Effector CD8-positive, alpha-beta T cell (primary cell): ENCODE results near the gene TSSK6.

Experiments used
- DNase-seq: peaks from one replicate; lab custom pipeline; 2025; lab: John Stamatoyannopoulos, UW
- total RNA-seq, 4 experiments: gene quantifications; one replicate each; lab custom pipeline; 2026; lab: John Stamatoyannopoulos, UW

TSSK6 gene
- 2.6 to 6.8 (median 5.0) reads per million in 4 experiments for total RNA-seq

DNA sequence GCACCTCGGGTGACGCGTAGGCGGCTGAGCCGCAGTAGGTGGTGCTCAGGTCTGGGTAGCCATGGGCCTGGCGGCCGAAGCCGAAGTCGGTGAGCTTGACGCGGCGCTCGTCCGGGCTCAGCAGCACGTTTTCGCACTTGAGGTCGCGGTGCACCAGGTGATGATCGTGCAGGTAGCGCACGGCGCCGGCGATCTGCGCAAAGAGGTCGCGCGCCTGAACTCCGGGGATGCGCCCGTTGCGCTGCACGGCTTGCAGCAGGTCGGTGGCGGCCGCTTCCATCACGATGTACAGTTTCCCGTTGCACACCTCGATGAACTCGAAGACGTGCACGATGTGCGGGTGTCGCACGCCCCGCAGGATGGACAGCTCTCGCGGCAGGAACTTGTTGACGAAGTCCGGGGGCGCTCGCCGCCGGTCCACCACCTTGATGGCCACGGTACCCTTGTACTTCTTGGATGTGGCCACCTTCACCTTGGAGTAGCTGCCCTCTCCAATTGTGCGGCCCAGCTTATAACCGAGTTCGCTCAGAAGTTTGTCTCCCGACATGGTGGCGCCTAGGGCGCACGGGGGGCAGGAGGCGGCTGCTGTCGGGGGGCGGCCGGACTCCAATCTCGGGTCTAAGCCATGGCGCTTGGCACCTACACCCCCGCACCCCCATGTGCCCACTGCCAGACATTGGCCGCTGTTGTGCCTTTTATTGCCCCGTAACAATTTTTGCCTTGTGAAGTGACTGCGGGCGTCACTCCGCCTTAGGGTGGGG is at the start of gene TSSK6:
TSS of gene TSSK6 (minus strand) at position 668 of the 761 bp plus-strand sequence. CDS start at position 547, 121 bp downstream.
- DNase-seq, result no peak

DNA sequence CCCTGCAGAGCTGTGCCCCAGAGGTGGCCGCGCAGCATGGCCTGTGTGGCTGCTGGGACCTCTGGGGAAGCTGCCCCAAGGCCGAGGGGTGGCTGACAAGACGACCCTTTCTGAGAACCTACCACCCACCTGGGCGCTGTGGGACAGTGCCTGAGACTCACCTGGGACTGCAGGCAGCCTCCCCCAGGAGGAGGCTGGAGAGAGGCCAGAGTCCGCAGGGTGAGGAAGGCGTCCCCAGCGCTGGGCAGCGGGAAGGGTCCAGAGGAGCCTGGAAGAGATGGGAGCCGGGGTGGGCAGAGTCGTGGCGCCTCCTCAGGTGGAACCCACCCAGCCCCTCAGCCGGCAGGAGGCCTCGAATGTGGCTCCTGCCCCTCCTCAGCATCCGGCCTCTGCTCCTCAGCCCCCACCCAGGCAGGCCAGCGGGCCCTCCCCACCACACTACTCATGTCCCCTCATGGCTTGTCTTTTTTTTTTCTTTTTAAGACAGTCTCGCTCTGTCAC is 48.0 kb upstream of the TSSK6 start:
- DNase-seq, result no peak

GRCh38 chr19:19562665-19563347 is 47.5 kb upstream of the TSSK6 start:
- no peak for DNase-seq

DNA sequence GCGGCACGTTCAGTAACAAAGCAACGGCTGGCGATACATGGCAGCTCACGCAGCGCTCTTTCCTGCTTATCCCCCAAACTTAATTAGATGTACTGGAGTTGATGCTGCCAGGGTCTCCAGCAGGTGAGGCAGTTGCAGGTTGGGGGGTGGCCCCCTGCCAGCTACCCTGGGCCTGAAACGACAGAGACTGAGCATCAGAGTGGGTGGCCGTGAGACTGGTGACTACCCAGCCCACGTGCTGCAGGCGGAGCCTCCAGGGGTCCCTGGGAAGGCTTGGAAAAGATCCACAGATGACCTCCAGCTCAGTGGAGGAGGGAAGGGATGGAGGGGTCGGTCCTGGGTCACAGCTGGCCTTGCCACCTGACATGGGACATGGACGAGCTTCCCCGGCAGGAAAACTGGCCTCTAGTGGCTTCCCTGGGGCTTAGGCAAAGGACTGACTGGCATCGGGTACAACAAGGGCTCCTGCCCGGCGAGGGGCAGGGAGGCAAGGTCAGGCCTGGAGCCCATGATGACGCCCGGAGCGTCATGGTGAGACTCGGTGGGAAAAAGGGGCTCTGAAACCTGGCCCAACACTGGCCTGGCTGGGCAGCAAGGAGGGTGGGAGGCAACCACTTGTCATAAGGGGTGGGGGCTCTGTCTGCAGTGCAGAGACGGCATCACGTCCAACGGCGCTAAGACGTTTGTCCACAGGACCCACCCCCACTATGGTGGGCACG is 46.8 kb upstream of the TSSK6 start:
- DNase-seq, result no peak

DNA sequence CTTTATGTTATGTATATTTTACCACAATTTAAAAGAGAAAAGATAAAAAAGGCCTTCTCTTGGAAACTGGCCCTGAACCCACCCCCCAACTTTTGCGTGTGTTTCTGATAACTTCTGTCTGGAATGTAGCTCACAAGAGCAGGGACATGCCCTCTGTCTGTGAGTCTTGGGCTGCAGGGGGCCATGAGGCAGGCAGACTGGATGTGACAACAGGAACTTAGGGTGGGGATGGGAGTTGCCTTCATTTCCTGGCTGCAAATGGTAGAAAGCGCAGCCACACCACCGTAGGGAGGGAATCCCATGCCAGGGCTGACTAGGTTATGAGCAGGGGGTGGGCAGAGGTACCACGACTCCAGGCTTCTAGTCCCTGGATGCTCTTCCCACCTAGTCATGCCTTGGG is 44.6 kb upstream of the TSSK6 start:
- DNase-seq, result no peak

GRCh38 chr19:19558636-19559035 is 43.3 kb upstream of the TSSK6 start:
- DNase-seq, result no peak

DNA sequence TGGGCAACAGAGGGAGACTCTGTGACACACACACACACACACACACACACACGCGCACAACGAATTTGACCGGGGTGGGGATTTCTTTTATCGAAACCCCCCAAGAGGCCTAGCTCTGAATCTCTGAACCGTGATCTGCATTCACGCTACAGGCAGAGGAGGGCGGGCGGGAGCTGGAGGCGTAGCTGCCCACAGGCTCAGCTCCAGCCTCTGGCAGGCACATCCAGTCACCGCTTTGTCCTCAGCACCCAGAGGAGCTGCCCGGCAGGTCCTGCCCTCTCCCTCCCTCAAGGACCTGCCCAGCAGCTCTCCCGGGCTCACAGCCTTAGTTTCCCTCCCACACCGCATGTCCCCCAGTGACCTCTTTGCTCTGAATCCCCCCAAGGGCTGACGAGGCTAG is 42.7 kb upstream of the TSSK6 start:
- DNase-seq, result no peak

DNA sequence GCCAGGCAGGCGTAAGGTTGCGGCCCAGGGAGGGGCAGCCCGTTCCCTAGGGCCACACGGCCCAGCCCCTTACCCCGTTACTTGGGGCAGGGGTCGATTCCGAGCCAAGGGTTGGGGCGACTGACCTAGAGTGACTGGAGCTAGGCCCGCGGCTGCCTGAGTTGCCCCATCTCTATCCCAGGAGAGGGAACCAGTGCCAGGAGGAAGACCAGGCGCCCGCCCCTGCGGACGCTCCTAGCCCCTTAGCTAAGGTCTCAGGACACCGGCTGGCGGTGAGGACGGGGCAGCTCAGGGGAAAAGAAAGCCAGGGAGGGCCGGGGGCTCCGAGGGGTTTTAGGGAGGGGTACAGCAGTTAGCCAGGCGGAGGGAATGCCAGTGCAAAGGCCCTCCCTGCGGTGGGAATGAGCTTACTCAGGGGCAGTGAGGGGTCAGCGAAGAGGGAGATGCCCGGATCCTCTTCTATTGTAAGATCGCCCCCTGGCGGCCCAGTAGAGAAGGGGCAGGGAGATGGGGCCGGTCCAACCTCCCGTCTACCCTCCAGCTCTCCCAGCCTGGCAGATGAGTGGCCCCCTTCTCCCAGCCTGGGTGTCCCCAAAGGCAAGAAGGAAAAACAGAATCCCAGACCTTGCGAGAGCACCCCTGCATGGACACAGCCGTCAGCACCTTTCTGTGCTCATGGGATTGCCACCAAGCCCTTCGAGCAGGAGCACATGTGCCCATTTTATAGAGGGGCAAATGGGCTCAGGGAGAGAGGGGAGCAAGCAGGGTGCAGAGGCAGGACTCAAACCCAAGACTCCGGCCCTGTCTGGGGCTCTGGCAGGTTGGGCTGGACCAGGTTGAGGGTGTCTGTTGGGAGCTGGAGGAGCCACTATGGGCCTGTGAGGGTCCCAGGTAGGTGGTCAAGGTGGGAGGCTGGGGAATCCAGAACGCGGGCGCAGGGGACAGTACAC is 39.0 kb upstream of the TSSK6 start:
- peak; percentile 31 for DNase-seq

DNA sequence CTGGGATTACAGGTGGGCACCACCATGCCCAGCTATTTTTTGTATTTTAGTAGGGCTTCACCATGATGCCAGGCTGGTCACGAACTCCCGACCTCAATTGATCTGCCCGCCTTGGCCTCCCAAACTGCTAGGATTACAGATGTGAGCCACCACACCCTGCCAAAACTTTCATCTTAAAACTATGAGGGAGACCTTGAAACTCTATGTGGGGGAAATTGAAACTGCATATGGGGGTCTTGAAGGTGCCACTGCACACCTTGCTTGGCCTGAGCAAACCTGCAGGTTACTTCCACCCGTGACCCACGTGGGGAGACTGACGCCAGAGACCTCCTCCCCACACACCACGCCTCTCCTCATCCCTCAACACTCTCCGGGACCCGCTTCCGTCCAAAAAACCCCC is 38.3 kb upstream of the TSSK6 start:
- DNase-seq, result no peak

DNA sequence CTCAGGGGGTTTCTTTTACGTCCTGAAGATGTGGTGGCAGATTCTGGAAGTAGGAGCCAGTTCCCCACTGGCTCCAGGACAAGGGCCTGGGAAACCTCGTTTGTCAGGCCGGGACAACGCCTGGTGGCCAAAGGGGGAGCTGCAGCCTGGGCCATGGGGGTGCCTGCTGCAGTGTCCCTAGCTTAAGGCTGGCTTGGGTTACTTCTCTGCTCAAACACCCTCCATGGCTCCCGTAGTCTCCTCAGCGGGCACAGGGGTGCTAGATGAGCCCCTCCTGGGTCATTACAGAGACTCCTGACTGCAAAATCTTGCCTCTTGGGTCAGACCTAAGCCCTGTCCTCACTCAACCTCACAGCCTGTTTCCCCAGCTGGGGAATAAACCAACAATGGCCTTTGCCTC is 37.5 kb upstream of the TSSK6 start:
- DNase-seq, result no peak

- no peak for DNase-seq
Measured at GRCh38 chr19:19551853-19552192, 36.5 kb upstream of the TSSK6 start.

DNA sequence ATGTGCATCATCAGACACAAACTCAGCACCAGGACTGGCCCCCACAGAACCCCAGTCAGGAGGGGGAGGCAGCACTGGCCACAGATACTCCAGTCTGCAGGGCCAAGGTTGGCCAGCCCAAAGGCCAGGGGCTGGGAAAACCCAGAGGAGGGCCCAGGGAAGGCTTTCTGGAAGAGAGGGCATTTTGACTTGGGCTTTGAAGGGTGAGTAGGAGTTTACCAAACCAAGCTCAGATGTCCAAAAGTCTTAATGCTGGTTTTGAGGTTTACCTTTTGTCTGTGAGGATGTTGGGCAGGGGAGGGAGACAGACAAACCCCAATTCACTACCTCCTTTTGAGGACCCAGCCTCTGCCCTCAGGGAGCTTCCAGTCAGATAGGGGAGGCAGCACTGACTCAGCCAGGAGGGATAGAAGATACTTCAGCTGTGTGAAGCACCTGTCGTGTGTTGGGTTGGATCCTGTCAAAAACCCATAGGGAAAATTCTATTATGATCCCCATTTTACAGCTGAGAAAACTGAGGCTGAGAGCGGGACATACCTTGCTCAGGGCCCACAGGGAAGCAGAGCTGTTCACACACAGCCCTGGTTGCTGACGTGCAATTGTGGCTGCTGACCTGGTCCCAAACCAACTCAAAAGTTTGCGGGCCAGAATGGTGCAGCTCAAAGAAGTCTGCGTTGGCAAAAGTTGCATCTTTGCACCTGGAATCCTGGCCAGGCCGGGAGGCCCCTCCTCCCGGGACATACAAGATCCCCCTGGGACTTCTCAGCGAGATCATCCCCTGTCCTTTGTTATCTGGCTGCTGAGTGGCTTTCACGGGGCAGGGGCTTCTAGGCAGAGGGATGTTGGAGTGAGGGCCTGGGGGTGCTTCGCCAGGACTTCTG is 35.9 kb upstream of the TSSK6 start:
- no peak for DNase-seq

DNA sequence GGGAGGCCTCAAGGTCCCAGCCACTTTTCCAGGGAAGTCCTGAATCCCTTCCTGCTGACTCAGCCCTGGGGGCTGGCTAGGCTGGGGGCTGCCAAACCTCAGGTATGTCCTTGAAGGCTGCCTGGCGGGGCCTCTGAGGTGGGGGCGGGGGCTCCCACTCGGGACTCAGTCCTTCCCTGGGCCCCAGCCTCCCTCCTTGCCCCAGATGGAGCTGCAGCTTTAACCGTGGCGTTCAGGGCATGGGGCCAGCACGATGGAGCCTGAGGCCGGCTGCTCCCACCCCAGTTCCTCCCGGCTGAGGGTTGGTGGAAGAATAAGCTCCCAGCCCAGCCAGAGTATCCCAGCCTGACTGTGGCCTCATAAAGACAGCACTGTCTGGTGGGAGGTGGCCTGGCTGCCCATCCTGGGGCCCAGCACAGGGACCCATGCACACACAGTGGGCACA is 35.2 kb upstream of the TSSK6 start:
- no peak for DNase-seq

DNA sequence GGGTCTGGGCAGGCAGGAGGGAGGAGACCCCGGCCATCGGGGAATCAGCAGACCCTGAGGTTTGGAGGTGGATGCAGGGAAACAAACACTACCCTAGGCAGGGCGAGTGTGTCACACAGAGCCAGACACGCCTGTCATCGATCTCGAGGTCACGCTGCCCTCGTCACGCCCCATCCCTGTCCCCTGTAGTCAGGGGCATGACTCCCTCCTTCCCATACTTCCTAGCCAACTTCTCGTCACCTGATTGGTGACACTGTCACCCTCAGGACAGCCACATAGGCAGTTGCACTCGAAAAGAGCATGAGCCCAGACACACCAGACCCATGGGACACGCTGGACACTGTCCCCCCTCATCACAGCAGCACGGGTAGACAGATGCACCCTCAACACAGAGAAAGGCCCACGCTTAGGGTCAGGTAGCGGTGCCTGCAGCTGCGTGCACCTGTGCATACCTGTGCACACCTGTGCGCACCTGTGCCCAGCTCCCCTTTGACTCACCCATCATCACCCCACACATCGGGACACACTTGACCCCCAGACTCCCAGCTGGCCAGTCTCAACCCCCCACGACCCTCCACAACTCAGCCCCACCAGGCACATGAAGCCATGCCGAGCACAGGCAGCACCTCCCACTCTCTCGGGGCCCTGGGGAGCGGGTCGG is 34.6 kb upstream of the TSSK6 start:
- DNase-seq, result no peak

GRCh38 chr19:19548915-19549759 is 33.8 kb upstream of the TSSK6 start:
- DNase-seq, result no peak

DNA sequence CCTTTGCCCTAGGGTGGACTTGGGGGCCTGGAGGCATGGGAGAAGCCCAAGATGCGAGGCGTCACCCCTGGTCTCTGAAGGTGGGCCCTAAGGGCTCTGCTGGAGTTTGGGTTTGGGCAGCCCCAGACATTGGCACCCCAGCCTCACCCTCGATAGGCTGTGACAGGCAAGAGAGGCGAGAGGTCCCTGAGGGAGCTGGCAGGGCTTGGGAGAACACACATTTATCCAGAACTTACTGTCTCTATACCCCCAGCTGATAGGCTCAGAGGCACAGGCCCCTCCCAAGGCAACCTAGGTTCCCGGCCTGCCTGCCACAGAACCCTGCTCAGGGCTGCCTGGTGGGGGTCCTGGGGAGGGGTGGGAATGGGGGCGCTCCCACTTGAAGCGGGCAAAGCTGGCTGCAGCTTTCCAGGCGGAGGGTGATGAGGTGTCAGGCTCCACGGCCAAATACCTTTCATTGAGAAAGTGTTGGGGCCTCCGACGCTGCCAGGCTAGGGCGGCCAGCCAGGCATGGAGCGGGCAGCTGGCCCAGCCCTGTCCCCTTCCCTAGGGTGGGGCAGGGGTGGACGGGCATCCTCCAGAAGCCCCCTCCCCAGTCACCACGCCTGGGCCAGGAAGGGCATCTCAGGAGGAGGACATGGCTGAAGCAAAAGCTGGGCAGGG is 32.5 kb upstream of the TSSK6 start:
- no peak for DNase-seq

DNA sequence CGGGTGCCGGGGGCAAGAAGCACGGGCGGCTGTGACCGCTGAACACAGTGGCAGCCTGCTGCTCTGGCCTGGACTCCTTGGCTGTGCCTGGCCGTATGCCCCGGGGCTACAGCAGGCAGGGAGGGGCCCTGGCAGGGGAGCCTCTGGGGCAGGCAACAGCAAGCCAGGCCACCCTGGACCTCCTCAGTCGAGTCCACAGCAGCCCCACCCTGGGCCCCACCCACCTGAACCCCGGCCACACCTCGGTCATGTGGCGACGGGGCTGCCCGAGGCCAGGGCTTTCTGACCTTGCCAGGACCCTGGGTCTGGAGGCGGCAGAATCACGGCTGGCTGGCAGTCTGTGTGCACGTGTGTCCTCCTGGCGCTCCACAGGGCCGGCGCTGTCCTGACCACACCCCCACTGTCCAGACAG is 31.4 kb upstream of the TSSK6 start:
- DNase-seq, result no peak

GRCh38 chr19:19545707-19546106 is 30.4 kb upstream of the TSSK6 start:
- no peak for DNase-seq
